Testis (tissue), 2 donors: ENCODE measurements around the gene ZMYND10.

Experiments used
- POLR2A ChIP-seq: fragments of 450-650 bp; IDR thresholded peaks from one replicate; pipeline ENCODE4 v1.6.1; 2017; ENCODE audit warnings: antibody characterized with exemption, mild to moderate bottlenecking, moderate library complexity
- TF ChIP-seq, protein P1 (sequence below), 3 experiments: fragments of 450-650 bp in 2 of 3; fragments of 200-600 bp in 1 of 3; sonication (generic) in 1 of 3; IDR thresholded peaks; one replicate each; pipeline ENCODE4 v1.5.1; 2016 to 2019; ENCODE audit warnings: antibody characterized with exemption in 3 of 3, mild to moderate bottlenecking in 2 of 3, moderate library complexity in 1 of 3

DNA sequence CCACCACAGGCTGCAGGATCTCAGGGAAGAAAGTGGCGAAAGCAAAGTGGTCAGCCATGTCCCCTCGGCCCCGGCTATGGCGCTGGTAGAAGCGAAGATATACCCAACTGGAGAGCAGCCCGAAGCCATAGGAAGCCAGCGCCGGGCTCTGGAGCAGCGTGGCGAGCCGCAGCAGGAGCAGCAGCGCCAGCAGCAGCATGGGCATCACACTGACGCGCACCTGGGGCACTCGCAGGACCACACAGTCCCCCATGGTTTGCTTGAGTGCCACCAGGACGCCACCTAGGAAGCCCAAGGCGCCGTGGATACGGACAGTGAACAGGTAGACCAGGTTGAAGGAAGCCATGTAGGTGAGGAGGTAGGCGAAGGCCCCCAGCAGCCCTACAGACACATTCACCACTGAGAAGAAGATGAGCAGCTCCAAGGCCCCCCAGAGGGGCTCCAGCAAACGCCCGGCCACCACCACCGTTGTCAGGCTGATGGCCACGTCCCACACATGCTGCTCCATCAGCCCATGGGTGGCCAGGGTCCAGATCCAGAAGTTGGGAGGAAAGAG lies 12.9 kb upstream of the ZMYND10 start:
- TF ChIP-seq, protein P1, sequence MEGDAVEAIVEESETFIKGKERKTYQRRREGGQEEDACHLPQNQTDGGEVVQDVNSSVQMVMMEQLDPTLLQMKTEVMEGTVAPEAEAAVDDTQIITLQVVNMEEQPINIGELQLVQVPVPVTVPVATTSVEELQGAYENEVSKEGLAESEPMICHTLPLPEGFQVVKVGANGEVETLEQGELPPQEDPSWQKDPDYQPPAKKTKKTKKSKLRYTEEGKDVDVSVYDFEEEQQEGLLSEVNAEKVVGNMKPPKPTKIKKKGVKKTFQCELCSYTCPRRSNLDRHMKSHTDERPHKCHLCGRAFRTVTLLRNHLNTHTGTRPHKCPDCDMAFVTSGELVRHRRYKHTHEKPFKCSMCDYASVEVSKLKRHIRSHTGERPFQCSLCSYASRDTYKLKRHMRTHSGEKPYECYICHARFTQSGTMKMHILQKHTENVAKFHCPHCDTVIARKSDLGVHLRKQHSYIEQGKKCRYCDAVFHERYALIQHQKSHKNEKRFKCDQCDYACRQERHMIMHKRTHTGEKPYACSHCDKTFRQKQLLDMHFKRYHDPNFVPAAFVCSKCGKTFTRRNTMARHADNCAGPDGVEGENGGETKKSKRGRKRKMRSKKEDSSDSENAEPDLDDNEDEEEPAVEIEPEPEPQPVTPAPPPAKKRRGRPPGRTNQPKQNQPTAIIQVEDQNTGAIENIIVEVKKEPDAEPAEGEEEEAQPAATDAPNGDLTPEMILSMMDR (IDR thresholded peaks at IDR 0.05), result no peak
- TF ChIP-seq POLR2A, result no peak
